ENCODE results near the gene SLC11A1. TPM values are rescaled to one million over a fixed set of nuclear protein-coding genes. Genes with fewer than 3 reads are reported as not detected.
A peak's percentile ranks its signal among the peaks of the same experiment; 100 is the strongest.

The SLC11A1 gene
- total RNA-seq, 1 donor from 2014 or later, result 302 TPM

DNA sequence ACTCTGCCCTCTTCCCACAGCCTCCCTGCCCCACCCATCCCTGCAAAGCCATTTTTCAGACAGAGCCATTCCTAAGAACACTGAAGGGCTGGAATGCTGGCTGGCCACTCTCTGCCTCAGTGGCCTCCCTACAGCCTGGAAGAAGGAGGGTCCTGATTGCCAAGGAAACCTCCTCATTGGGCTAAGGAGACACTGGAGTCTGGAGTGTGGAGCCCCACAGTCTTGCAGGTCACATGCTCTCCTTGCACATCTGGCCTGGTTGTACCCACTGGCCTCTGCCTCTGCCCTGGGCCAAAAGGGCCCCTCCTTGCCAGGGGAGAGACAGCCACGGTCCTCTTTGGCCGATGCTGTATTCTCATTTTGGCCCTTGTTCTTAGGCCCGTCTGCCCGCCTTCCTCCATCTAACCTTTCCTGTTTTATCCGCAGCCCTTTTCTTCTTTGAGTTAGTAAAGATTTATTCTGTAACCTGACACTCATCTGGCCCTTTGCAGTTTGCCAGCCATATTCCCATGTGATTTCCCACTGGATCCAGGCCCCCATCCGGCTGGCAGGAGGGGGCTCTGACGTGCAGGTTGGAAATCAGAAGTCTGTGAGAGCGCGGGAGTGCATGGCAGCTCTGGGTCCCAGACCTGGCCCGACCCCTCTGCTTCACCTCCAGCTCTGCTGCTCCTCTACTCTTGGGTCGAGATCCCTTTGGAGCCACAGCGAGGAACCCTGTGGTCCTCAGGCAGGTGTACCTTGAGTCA, 36.4 kb upstream of the SLC11A1 start:
- H3K4me3 ChIP-seq, result no peak overlapping the region
- no peak for ATAC-seq

GRCh38 chr2:218347172-218347571, 34.9 kb upstream of the SLC11A1 start:
- intact Hi-C loops (cut with DNase I), result no loop called here
- no peaks in the 10 kb centered on the region for H3K27me3 ChIP-seq
- ATAC-seq (no peak), DNase-seq (no peak)
- H3K36me3 ChIP-seq, result peaks cover 7% of the 10 kb centered on the region
- no peak overlapping the region for H3K4me3 ChIP-seq
- peaks cover 6% of the 10 kb centered on the region for H3K9me3 ChIP-seq
- H3K4me1 ChIP-seq, result no peaks in the 10 kb centered on the region
- H3K27ac ChIP-seq, result no peak overlapping the region
- TF ChIP-seq, protein P1, sequence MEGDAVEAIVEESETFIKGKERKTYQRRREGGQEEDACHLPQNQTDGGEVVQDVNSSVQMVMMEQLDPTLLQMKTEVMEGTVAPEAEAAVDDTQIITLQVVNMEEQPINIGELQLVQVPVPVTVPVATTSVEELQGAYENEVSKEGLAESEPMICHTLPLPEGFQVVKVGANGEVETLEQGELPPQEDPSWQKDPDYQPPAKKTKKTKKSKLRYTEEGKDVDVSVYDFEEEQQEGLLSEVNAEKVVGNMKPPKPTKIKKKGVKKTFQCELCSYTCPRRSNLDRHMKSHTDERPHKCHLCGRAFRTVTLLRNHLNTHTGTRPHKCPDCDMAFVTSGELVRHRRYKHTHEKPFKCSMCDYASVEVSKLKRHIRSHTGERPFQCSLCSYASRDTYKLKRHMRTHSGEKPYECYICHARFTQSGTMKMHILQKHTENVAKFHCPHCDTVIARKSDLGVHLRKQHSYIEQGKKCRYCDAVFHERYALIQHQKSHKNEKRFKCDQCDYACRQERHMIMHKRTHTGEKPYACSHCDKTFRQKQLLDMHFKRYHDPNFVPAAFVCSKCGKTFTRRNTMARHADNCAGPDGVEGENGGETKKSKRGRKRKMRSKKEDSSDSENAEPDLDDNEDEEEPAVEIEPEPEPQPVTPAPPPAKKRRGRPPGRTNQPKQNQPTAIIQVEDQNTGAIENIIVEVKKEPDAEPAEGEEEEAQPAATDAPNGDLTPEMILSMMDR (IDR thresholded peaks at IDR 0.05), result no peak

More for the DNA sequence above, 36.4 kb upstream of the SLC11A1 start:
- Histone ChIP-seq H3K9me3 (no peaks in the 10 kb centered on the region), H3K36me3 (peaks cover 7% of the 10 kb centered on the region), H3K27me3 (no peaks in the 10 kb centered on the region), H3K27ac (no peak overlapping the region), H3K4me1 (no peaks in the 10 kb centered on the region)
- intact Hi-C loops (cut with DNase I), result no loop called here
- DNase-seq, result no peak
- TF ChIP-seq, protein P1 (IDR thresholded peaks at IDR 0.05), result no peak

- Histone ChIP-seq H3K36me3 (no peaks in the 10 kb centered on the region), H3K27me3 (no peaks in the 10 kb centered on the region), H3K9me3 (peaks cover 8% of the 10 kb centered on the region), H3K27ac (peak overlapping the region; percentile 24), H3K4me1 (no peaks in the 10 kb centered on the region), H3K4me3 (no peak overlapping the region)
- ATAC-seq, result no peak
- intact Hi-C loops (cut with DNase I), result loop anchor here (10.0 kb wide), 1 partner anchor 49 kb away; no protein-coding TSS in a partner anchor
- DNase-seq, result no peak
- TF ChIP-seq, protein P1 (IDR thresholded peaks at IDR 0.05), result no peak
Measured at GRCh38 chr2:218354045-218354444, 28.0 kb upstream of the SLC11A1 start.

GRCh38 chr2:218354850-218355443, 27.1 kb upstream of the SLC11A1 start:
- no peaks in the 10 kb centered on the region for H3K36me3 ChIP-seq
- DNase-seq, result peak; percentile 78
- ATAC-seq, result no peak
- H3K27ac ChIP-seq, result no peak overlapping the region
- no peaks in the 10 kb centered on the region for H3K27me3 ChIP-seq
- no peak overlapping the region for H3K4me3 ChIP-seq
- no peaks in the 10 kb centered on the region for H3K4me1 ChIP-seq
- H3K9me3 ChIP-seq, result peaks cover 8% of the 10 kb centered on the region
- TF ChIP-seq, protein P1 (IDR thresholded peaks at IDR 0.05), result no peak
- intact Hi-C loops (cut with DNase I), result loop anchor here (10.0 kb wide), 1 partner anchor 50 kb away; no protein-coding TSS in a partner anchor

GRCh38 chr2:218357236-218358177, 24.6 kb upstream of the SLC11A1 start:
- DNase-seq, result no peak
- TF ChIP-seq, protein P1 (IDR thresholded peaks at IDR 0.05), result no peak
- H3K36me3 ChIP-seq, result no peaks in the 10 kb centered on the region
- no peaks in the 10 kb centered on the region for H3K9me3 ChIP-seq
- H3K4me1 ChIP-seq, result no peaks in the 10 kb centered on the region
- ATAC-seq, result no peak
- no peaks in the 10 kb centered on the region for H3K27me3 ChIP-seq
- peak overlapping the region; percentile 66 for H3K27ac ChIP-seq
- intact Hi-C loops (cut with DNase I), result loop anchor here (10.0 kb wide), 1 partner anchor 53 kb away; no protein-coding TSS in a partner anchor
- H3K4me3 ChIP-seq, result no peak overlapping the region
